Stimulated activated CD8-positive, alpha-beta memory T cell treated with anti-CD3 and anti-CD28 coated beads, Interleukin-15, amount 100 ng/mL, for 1 hour (primary cell): Measurements from ENCODE around the gene PHF24.
"Not testable (repeated sequence)": the region's sequence is repeated elsewhere in the genome, so short reads cannot be mapped to it uniquely, and the experiment has no call there.

Experiments
- DNase-seq: peaks from one replicate; pipeline ENCODE4 v3.0.0-alpha.2; 2020; ENCODE audit warnings: low read depth

PHF24 gene

GRCh38 chr9:34957492-34958410, at the start of gene PHF24:
Gene PHF24 (plus strand): TSS chr9:34958285. CDS start chr9:34971299, 13,014 bp downstream.
- no peak for DNase-seq

GRCh38 chr9:34927061-34927460, 31.0 kb upstream of the PHF24 start:
- DNase-seq: no peak

GRCh38 chr9:34928921-34929320, 29.2 kb upstream of the PHF24 start:
- no peak for DNase-seq

GRCh38 chr9:34929506-34930102, 28.5 kb upstream of the PHF24 start:
- DNase-seq: no peak

- not testable (repeated sequence) for DNase-seq
Measured at GRCh38 chr9:34939989-34940388, 18.1 kb upstream of the PHF24 start.

GRCh38 chr9:34948451-34948850, 9.6 kb upstream of the PHF24 start:
- DNase-seq: no peak

GRCh38 chr9:34954225-34954624, 3.9 kb upstream of the PHF24 start:
- DNase-seq: no peak

- not testable (repeated sequence) for DNase-seq
Measured at GRCh38 chr9:34956066-34956465, 2.0 kb upstream of the PHF24 start.

GRCh38 chr9:34956648-34957047, 1.4 kb upstream of the PHF24 start:
- DNase-seq: no peak

- no peak for DNase-seq
Measured at GRCh38 chr9:34958411-34958982, 412 bp downstream of the PHF24 start.

GRCh38 chr9:34959461-34959860, 1.4 kb downstream of the PHF24 start:
- no peak for DNase-seq

- no peak for DNase-seq
Measured at GRCh38 chr9:34961574-34962490, 3.7 kb downstream of the PHF24 start.

- no peak for DNase-seq
Measured at GRCh38 chr9:34962546-34962945, 4.5 kb downstream of the PHF24 start.

GRCh38 chr9:34963552-34963951, 5.5 kb downstream of the PHF24 start:
- DNase-seq: no peak

GRCh38 chr9:34964458-34964857, 6.4 kb downstream of the PHF24 start:
- DNase-seq: no peak

- DNase-seq: no peak
Measured at GRCh38 chr9:34971146-34971811, 13.2 kb downstream of the PHF24 start.

- DNase-seq: no peak
Measured at GRCh38 chr9:34974664-34975063, 16.6 kb downstream of the PHF24 start.

GRCh38 chr9:34976441-34976840, 18.4 kb downstream of the PHF24 start:
- DNase-seq: no peak

GRCh38 chr9:34976992-34977391, 18.9 kb downstream of the PHF24 start:
- no peak for DNase-seq

- DNase-seq: no peak
Measured at GRCh38 chr9:34980181-34980761, 22.2 kb downstream of the PHF24 start.

GRCh38 chr9:34982361-34982760, 24.3 kb downstream of the PHF24 start:
- DNase-seq: no peak
